C4-2B (cell line): ENCODE data around the gene XKR3.

ENCODE experiments used
- CTCF ChIP-seq: fragments of 450-650 bp; conservative IDR thresholded peaks from 2 replicates; pipeline ENCODE4 v1.5.1; 2017; ENCODE audit warnings: mild to moderate bottlenecking
- ZFX ChIP-seq: fragments of 450-650 bp; IDR thresholded peaks from 2 replicates; pipeline ENCODE4 v1.6.1; 2017

- no peak for TF ChIP-seq CTCF
- no peak for TF ChIP-seq ZFX
Measured at GRCh38 chr22:16806401-16806800, 18.8 kb downstream of the XKR3 start.
